Brain microvascular endothelial cell (primary cell): ENCODE data around the gene CHST11.

Experiments used
- DNase-seq: peaks from one replicate; pipeline ENCODE4 v3.0.0-alpha.2; 2020
- H3K27ac ChIP-seq: fragments of 250-450 bp; sonication (Bioruptor Pico); 2 replicates; pipeline ENCODE4 v1.5.1; 2020; ENCODE audit warnings: mild to moderate bottlenecking, moderate library complexity
- H3K27me3 ChIP-seq: fragments of 250-450 bp; sonication (Bioruptor Pico); replicated peaks from 2 replicates; pipeline ENCODE4 v1.5.1; 2020; ENCODE audit warnings: mild to moderate bottlenecking
- H3K36me3 ChIP-seq: fragments of 250-450 bp; sonication (Bioruptor Pico); replicated peaks from 2 replicates; pipeline ENCODE4 v1.5.1; 2020; ENCODE audit warnings: mild to moderate bottlenecking
- H3K4me3 ChIP-seq: 2 replicates; pipeline ENCODE4 v1.5.1; 2011; ENCODE audit warnings: low read depth, mild to moderate bottlenecking, control low read depth, low read length, moderate library complexity
- CTCF ChIP-seq: IDR thresholded peaks from 2 replicates; pipeline ENCODE4 v1.5.1; 2011; ENCODE audit warnings: low read depth, mild to moderate bottlenecking, moderate library complexity, low read length, control low read depth, inconsistent platforms; ENCODE audit errors: missing control alignments
- in situ Hi-C: cut with HindIII; loops from 2 replicates; pipeline ENCODE4 v1.10.0; 2017; ENCODE audit warnings: low sequenced_read_pairs, low pct_ligation_motif_present

The CHST11 gene

GRCh38 chr12:104416136-104416535 is 40.6 kb upstream of the CHST11 start:
- no peak for DNase-seq
- in situ Hi-C loops = no loop called here
- no peak overlapping the region for H3K27ac ChIP-seq
- TF ChIP-seq CTCF = no peak
- no peaks in the 10 kb centered on the region for H3K27me3 ChIP-seq
- no peak overlapping the region for H3K4me3 ChIP-seq
- no peaks in the 10 kb centered on the region for H3K36me3 ChIP-seq

- no peak for TF ChIP-seq CTCF
- H3K27me3 ChIP-seq = no peaks in the 10 kb centered on the region
- no peak for DNase-seq
- in situ Hi-C loops = no loop called here
- H3K27ac ChIP-seq = no peak overlapping the region
- H3K4me3 ChIP-seq = no peak overlapping the region
- H3K36me3 ChIP-seq = no peaks in the 10 kb centered on the region
These were observed 40.2 kb upstream of the CHST11 start for GRCh38 chr12:104416585-104416984.

GRCh38 chr12:104419717-104420116 is 37.0 kb upstream of the CHST11 start:
- no peak for DNase-seq
- in situ Hi-C loops = no loop called here

GRCh38 chr12:104420868-104421267 is 35.9 kb upstream of the CHST11 start:
- Histone ChIP-seq H3K27me3 (no peaks in the 10 kb centered on the region), H3K27ac (no peak overlapping the region), H3K4me3 (no peak overlapping the region), H3K36me3 (no peaks in the 10 kb centered on the region)
- DNase-seq = no peak
- TF ChIP-seq CTCF = no peak
- in situ Hi-C loops = no loop called here

More at GRCh38 chr12:104419717-104420116, 37.0 kb upstream of the CHST11 start:
- TF ChIP-seq CTCF = no peak
- Histone ChIP-seq H3K27ac (no peak overlapping the region), H3K27me3 (no peaks in the 10 kb centered on the region), H3K4me3 (no peak overlapping the region), H3K36me3 (no peaks in the 10 kb centered on the region)

GRCh38 chr12:104421343-104421742 is 35.4 kb upstream of the CHST11 start:
- Histone ChIP-seq H3K27ac (no peak overlapping the region), H3K4me3 (no peak overlapping the region), H3K27me3 (no peaks in the 10 kb centered on the region), H3K36me3 (no peaks in the 10 kb centered on the region)
- TF ChIP-seq CTCF = no peak
- DNase-seq = no peak
- in situ Hi-C loops = no loop called here

- H3K27ac ChIP-seq = no peak overlapping the region
- DNase-seq = peak; percentile 6
- no peak overlapping the region for H3K4me3 ChIP-seq
- TF ChIP-seq CTCF = no peak
- no peaks in the 10 kb centered on the region for H3K27me3 ChIP-seq
- in situ Hi-C loops = no loop called here
- H3K36me3 ChIP-seq = no peaks in the 10 kb centered on the region
These were observed 34.3 kb upstream of the CHST11 start for GRCh38 chr12:104422441-104422840.
